Renal pelvis (tissue), 3 donors: ENCODE data around the gene STK32C. TPM values are rescaled to one million over a fixed set of nuclear protein-coding genes. Genes with fewer than 3 reads are reported as not detected.

Experiments used
- polyA plus RNA-seq, 3 donors: library from polyadenylated mRNA; unstranded; fragments of 120-200 nt; gene quantifications; one replicate each; pipeline ENCODE4 v1.2.1, GENCODE V29; 2013; ENCODE audit not compliant: insufficient read length in 3 of 3

STK32C gene
- polyA plus RNA-seq, 3 donors, result 11.6 to 15.4 (median 12.4) TPM

Other genes starting within 250 kb of the STK32C start
- under 1 TPM; 0.19 to 0.41 (median 0.39) TPM for gene JAKMIP3, start 242.0 kb downstream of the STK32C start, polyA plus RNA-seq
- gene DPYSL4, start 121.0 kb downstream of the STK32C start, polyA plus RNA-seq, result 10 to 100 TPM; 15.4 to 22.3 (median 18.3) TPM
- 10 to 100 TPM; 25.4 to 33.2 (median 25.5) TPM for gene LRRC27, start 24.2 kb upstream of the STK32C start, polyA plus RNA-seq
- 10 to 100 TPM in 2 of 3 donors, 1 to 10 TPM in 1; 9.7 to 12.5 (median 12.4) TPM for gene PWWP2B, start 89.2 kb upstream of the STK32C start, polyA plus RNA-seq
- 10 to 100 TPM; 31.5 to 35.4 (median 33.1) TPM for gene INPP5A, start 229.8 kb upstream of the STK32C start, polyA plus RNA-seq